GM19238 (cell line): ENCODE results near the gene IGSF21.
A peak's percentile ranks its signal among the peaks of the same experiment; 100 is the strongest.

Experiments used
- DNase-seq: peaks from one replicate; pipeline ENCODE4 v3.0.0; 2011; ENCODE audit warnings: low spot score; ENCODE audit not compliant: insufficient read length

IGSF21 gene

GRCh38 chr1:18256282-18257235 is 149.0 kb downstream of the IGSF21 start:
- peak; percentile 33 for DNase-seq

GRCh38 chr1:18257778-18258177 is 150.2 kb downstream of the IGSF21 start:
- DNase-seq: no peak

- DNase-seq: no peak
Observed at GRCh38 chr1:18261891-18262290, 154.3 kb downstream of the IGSF21 start.

- no peak for DNase-seq
Observed at GRCh38 chr1:18262726-18263125, 155.1 kb downstream of the IGSF21 start.

GRCh38 chr1:18263547-18264120 is 156.0 kb downstream of the IGSF21 start:
- DNase-seq: no peak

- no peak for DNase-seq
Observed at GRCh38 chr1:18264450-18265039, 156.9 kb downstream of the IGSF21 start.

- no peak for DNase-seq
Observed at GRCh38 chr1:18265641-18266040, 158.0 kb downstream of the IGSF21 start.

- no peak for DNase-seq
Observed at GRCh38 chr1:18266391-18266790, 158.8 kb downstream of the IGSF21 start.

- no peak for DNase-seq
Observed at GRCh38 chr1:18271336-18271735, 163.7 kb downstream of the IGSF21 start.

- DNase-seq: no peak
Observed at GRCh38 chr1:18278946-18279345, 171.3 kb downstream of the IGSF21 start.

GRCh38 chr1:18279351-18280074 is 171.9 kb downstream of the IGSF21 start:
- no peak for DNase-seq

GRCh38 chr1:18280956-18281355 is 173.4 kb downstream of the IGSF21 start:
- no peak for DNase-seq

GRCh38 chr1:18282851-18283600 is 175.4 kb downstream of the IGSF21 start:
- DNase-seq: no peak

GRCh38 chr1:18283601-18284385 is 176.2 kb downstream of the IGSF21 start:
- peak; percentile 21 for DNase-seq

- DNase-seq: no peak
Observed at GRCh38 chr1:18284805-18285537, 177.4 kb downstream of the IGSF21 start.

- DNase-seq: no peak
Observed at GRCh38 chr1:18285538-18285924, 177.9 kb downstream of the IGSF21 start.

- DNase-seq: no peak
Observed at GRCh38 chr1:18288722-18289121, 181.1 kb downstream of the IGSF21 start.

- no peak for DNase-seq
Observed at GRCh38 chr1:18289597-18289996, 182.0 kb downstream of the IGSF21 start.

GRCh38 chr1:18290740-18291412 is 183.3 kb downstream of the IGSF21 start:
- DNase-seq: no peak
